Activated CD8-positive, alpha-beta T cell treated with anti-CD3 and anti-CD28 coated beads, Interleukin-2, amount 10 ng/mL, durations not matched to agents 7 days and 5 days (primary cell): ENCODE data around the gene PRIMA1. TPM values are rescaled to one million over a fixed set of nuclear protein-coding genes. Genes with fewer than 3 reads are reported as not detected.

Experiments used
- ATAC-seq: fragments of 150-1000 bp; cut with Tn5 transposase; one replicate; pipeline ENCODE4 v1.10.0; 2021; ENCODE audit warnings: moderate library complexity
- CTCF ChIA-PET: fragments of 350-600 bp; sonication (Branson Sonifier 250); formaldehyde crosslinking; loops from one replicate; lab custom pipeline; 2021; ENCODE audit warnings: antibody characterized with exemption; lab: Charles Lee
- POLR2A ChIA-PET: fragments of 350-600 bp; sonication (Branson Sonifier 250); formaldehyde crosslinking; loops from one replicate; lab custom pipeline; 2021; ENCODE audit warnings: antibody characterized with exemption; lab: Charles Lee
- DNase-seq: peaks from one replicate; pipeline ENCODE4 v3.0.0-alpha.2; 2020
- H3K27ac Mint-ChIP-seq: one replicate; pipeline ENCODE4 v1.8.0; 2021; ENCODE audit warnings: mild to moderate bottlenecking, mixed read lengths
- H3K27me3 Mint-ChIP-seq: one replicate; pipeline ENCODE4 v1.8.0; 2021; ENCODE audit warnings: low read depth, mixed read lengths
- H3K36me3 Mint-ChIP-seq: one replicate; pipeline ENCODE4 v1.8.0; 2021; ENCODE audit warnings: low read depth, mixed read lengths
- H3K4me1 Mint-ChIP-seq: one replicate; pipeline ENCODE4 v1.8.0; 2021; ENCODE audit warnings: low read depth, mixed read lengths
- H3K4me3 Mint-ChIP-seq: one replicate; pipeline ENCODE4 v1.8.0; 2021; ENCODE audit warnings: mild to moderate bottlenecking, mixed read lengths
- H3K9me3 Mint-ChIP-seq: one replicate; pipeline ENCODE4 v1.8.0; 2022; ENCODE audit warnings: mixed read lengths; ENCODE audit not compliant: insufficient read depth
- total RNA-seq, 2 experiments: library from RNA; stranded (reverse); gene quantifications; one replicate each; pipeline ENCODE4 v1.2.3, GENCODE V29; 2021

The PRIMA1 gene
- total RNA-seq, 2 experiments from 2014 or later = not detected

DNA sequence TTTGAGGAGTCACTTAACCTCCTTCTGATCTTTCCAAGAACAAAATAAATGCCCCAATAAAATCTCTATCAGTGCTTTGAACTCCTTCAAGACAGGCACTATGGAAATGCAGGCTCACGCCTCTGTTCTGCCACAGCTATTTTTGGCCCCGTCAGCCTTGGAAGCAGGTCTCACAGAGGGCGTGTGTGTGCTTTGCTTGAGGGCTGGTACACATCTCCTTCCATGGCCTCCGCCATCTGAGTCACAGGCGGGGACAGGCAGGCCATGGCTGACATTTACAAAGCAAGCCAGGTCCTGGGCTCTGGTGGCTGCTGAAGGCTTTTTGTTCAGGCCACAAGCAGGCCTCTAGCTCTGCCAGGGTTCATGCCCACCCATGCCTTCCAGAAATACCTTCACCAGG, 16.0 kb downstream of the PRIMA1 start:
- Mint-ChIP-seq H3K36me3 (no peaks in the 10 kb centered on the region), H3K27me3 (no peaks in the 10 kb centered on the region), H3K9me3 (no peaks in the 10 kb centered on the region), H3K4me3 (no peak overlapping the region), H3K4me1 (no peaks in the 10 kb centered on the region), H3K27ac (no peak overlapping the region)
- DNase-seq = no peak
- ATAC-seq = no peak
- ChIA-PET POLR2A (no interaction called here), CTCF (no interaction called here)

DNA sequence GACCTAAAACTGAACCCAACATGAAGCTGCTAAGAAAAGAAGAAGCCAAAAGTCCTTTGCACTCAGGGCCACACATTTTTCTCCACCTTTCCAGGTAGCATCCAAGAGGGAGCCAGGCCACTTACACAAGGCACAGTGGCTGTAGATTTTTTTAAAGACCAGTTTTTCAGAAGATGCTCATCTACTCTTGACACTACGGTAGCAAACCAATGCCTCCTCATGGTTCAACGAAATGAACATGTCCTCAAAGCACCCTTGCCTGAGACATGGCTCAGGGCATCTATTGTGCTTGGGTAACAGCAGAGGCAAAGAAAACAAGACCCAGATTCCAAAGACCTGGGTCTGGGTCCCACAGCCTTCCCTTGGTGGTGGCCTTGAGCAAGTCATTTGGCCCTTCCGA, 22.3 kb downstream of the PRIMA1 start:
- H3K9me3 Mint-ChIP-seq = no peaks in the 10 kb centered on the region
- ChIA-PET CTCF (no interaction called here), POLR2A (no interaction called here)
- no peaks in the 10 kb centered on the region for H3K36me3 Mint-ChIP-seq
- ATAC-seq = no peak
- no peak overlapping the region for H3K27ac Mint-ChIP-seq
- peaks cover 4% of the 10 kb centered on the region for H3K27me3 Mint-ChIP-seq
- H3K4me3 Mint-ChIP-seq = no peak overlapping the region
- no peaks in the 10 kb centered on the region for H3K4me1 Mint-ChIP-seq
- no peak for DNase-seq

DNA sequence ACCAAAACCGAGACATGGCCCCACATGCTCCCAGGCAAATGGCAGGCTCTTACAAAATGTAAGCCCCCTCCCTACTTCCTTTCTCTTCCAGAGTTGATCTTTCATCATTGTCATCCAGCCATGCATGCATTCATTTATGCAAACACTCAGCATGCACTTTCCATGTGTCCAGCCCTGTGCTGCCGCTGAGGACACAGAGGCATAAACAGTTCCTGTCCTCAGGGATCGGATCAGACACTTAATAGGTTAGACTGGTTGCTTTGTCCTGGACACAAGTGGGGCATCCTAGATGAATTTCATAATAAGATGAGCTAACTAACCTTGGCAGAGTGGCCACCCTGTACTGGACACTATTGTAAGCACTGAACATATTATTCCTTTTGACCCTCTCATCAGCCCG, 23.1 kb downstream of the PRIMA1 start:
- H3K27ac Mint-ChIP-seq = no peak overlapping the region
- POLR2A ChIA-PET = no interaction called here
- no peaks in the 10 kb centered on the region for H3K4me1 Mint-ChIP-seq
- no peaks in the 10 kb centered on the region for H3K9me3 Mint-ChIP-seq
- H3K4me3 Mint-ChIP-seq = no peak overlapping the region
- ATAC-seq = no peak
- CTCF ChIA-PET = no interaction called here
- no peak for DNase-seq
- H3K27me3 Mint-ChIP-seq = peaks cover 10% of the 10 kb centered on the region
- H3K36me3 Mint-ChIP-seq = no peaks in the 10 kb centered on the region

DNA sequence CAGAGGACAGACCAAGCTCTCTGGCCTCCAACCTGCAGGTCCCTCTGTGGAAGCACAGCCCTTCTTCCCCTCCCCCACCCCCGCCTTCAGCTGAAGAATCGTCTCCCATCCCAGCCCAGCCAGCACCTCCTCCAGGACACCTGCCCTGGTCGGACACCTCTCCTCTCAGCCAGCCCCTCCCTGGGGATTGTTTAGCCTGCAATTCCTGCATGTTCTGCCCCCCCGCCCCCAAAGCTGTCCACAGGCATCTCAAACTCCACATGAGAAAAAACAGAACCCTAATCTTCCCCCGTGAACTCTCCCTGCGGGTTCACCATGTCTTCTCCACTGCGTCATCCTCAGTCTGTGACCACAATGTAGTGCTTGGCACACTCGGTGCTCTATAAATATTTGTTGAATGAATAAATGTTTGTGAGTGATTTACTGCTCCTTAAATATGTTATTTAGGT, 24.1 kb downstream of the PRIMA1 start:
- Mint-ChIP-seq H3K4me3 (no peak overlapping the region), H3K9me3 (no peaks in the 10 kb centered on the region), H3K4me1 (no peaks in the 10 kb centered on the region), H3K27me3 (peaks cover 15% of the 10 kb centered on the region), H3K36me3 (no peaks in the 10 kb centered on the region), H3K27ac (no peak overlapping the region)
- POLR2A ChIA-PET = interaction anchor here (0.6 kb wide), 1 partner anchor 35 kb away, joined by 3 read pairs; no protein-coding TSS in a partner anchor
- ATAC-seq (no peak), DNase-seq (no peak)
- CTCF ChIA-PET = no interaction called here

DNA sequence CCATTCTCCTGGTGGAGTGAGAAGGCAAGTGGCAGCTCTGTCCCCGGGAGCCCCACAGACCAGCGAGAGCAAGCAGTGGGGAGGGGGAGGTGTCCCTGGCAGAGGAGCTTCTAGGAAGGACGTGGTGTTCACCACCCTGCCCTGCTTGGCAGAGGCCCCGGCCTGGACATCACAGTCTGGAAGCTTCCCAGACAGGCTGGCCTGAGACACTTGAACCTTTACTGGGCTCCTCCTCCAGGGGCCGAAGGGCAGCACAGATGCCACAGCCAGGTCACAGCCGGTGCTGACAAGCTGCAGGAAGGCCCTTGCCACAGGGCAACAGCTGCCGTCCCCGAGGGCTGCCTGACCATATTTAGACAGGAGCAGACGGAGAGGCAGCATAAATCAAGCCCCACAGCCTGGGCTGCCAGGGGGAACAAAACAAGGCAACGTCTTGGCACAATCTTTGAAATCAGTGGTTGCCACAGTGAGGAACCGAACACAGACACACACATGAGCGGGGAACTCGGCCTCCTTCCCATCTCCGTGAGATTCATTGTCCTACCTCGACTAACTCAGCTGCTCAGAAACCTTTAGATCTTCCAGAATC, 28.5 kb downstream of the PRIMA1 start:
- Mint-ChIP-seq H3K4me3 (no peak overlapping the region), H3K36me3 (no peaks in the 10 kb centered on the region), H3K27me3 (peaks cover 20% of the 10 kb centered on the region), H3K27ac (no peak overlapping the region), H3K4me1 (no peaks in the 10 kb centered on the region), H3K9me3 (no peaks in the 10 kb centered on the region)
- ATAC-seq (no peak), DNase-seq (no peak)
- POLR2A ChIA-PET = no interaction called here
- CTCF ChIA-PET = no interaction called here

DNA sequence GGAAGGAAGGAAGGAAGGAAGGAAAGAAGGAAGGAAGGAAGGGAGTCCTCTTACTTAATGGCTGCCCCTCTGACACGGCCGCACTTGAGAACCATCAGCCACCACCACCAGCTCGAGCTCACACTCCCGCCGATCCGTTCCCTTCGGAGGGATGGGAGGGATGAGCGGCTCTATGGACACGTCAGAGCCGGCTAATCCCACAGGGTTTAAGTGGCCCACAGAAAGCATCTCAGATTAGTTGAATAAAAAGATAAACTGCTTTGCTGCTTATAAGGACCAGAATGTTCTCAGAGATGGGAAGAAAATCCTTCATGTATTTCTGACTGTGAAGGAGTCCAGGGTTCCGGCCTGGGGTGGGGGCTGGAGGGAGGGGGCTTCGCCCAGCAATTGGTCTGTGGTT, 31.1 kb downstream of the PRIMA1 start:
- H3K27ac Mint-ChIP-seq = no peak overlapping the region
- no peaks in the 10 kb centered on the region for H3K4me1 Mint-ChIP-seq
- H3K9me3 Mint-ChIP-seq = no peaks in the 10 kb centered on the region
- H3K36me3 Mint-ChIP-seq = no peaks in the 10 kb centered on the region
- H3K4me3 Mint-ChIP-seq = no peak overlapping the region
- H3K27me3 Mint-ChIP-seq = peaks cover 20% of the 10 kb centered on the region
- ATAC-seq (no peak), DNase-seq (no peak)
- CTCF ChIA-PET = no interaction called here
- POLR2A ChIA-PET = no interaction called here

DNA sequence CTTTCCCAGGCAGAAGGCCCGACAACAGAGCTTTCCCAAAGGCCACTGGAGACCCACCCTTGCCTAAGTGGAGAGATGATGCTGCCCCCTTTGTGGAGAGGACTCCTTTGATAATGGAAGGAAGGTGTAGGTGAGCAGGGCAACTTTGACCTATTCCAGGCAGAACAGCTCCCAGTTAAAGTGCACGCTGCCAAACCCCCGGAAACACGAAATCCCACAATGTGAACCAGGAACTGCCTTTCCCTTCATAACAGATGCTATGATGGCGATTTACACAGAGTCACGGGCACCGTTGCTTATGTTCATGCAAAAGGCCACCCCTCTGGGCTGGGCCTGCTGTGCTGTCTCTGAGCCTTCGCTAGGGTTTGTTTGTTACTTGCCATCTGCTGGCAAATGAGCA, 34.6 kb downstream of the PRIMA1 start:
- DNase-seq (no peak), ATAC-seq (no peak)
- Mint-ChIP-seq H3K9me3 (no peaks in the 10 kb centered on the region), H3K27ac (no peak overlapping the region), H3K27me3 (no peaks in the 10 kb centered on the region), H3K4me3 (no peak overlapping the region), H3K4me1 (no peaks in the 10 kb centered on the region), H3K36me3 (no peaks in the 10 kb centered on the region)
- POLR2A ChIA-PET = no interaction called here
- CTCF ChIA-PET = no interaction called here

DNA sequence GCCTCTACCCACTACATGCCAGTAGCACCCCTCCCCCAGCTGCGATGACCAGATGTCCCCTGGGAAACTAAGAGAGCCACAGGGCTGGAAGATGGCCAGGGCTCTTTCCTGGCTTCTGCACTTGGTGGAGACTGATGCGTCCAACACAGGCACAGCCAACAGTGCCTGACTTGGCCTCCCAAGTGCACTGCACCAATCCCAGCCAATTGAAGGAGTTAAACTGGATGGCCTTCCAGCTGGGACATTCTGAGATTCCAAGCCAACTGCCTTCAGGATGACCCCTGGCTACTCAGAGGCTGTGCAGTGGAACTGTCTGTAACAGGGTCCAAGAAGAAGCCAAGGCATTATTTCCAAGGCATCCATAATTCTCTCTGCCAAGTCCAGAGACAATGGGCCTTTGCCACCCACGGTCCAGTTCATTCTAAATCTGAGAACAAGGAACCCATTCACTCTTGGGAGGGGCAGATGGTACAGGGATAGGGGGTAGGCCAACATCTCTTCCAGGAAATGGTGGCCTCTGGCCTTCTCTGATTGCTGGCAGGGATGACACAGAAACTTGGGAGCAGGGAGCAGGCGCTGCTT, 35.2 kb downstream of the PRIMA1 start:
- DNase-seq (no peak), ATAC-seq (no peak)
- no peak overlapping the region for H3K4me3 Mint-ChIP-seq
- POLR2A ChIA-PET = no interaction called here
- H3K27ac Mint-ChIP-seq = no peak overlapping the region
- no peaks in the 10 kb centered on the region for H3K36me3 Mint-ChIP-seq
- no peaks in the 10 kb centered on the region for H3K4me1 Mint-ChIP-seq
- no peaks in the 10 kb centered on the region for H3K9me3 Mint-ChIP-seq
- H3K27me3 Mint-ChIP-seq = no peaks in the 10 kb centered on the region
- CTCF ChIA-PET = no interaction called here

DNA sequence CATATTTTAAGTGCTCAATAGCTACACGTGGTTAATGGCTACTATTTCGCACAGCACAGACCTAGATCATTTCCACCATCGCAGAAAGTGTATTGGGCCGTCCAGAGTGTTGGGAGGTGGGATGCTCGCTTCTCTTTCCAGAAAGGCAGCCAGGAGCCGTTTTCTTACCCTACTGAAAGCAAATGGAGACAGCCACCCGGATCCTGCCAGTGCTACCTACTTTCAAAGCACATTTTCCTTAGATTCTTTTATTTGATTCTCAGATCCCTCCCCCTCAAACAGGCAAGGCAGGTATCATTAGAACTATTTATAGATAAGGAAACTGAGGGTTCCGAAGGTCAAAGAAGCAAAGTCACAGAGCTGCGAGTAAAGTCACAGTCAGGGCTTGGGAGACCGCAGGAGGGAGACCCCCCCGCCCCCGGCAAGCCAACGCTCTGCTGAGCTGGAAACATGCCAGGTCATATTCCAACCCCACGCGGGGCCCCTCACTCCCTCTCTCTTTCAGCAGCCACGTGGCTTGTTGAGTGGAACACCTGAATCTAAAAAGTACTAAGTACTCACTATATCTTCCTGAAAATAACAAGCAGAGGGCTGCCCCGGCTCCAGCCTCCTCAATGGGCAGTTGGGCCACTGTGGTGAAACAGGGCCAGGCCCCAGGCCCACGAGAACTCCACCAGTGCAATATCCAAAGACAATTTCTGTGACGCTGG, 36.2 kb downstream of the PRIMA1 start:
- CTCF ChIA-PET = no interaction called here
- ATAC-seq (no peak), DNase-seq (no peak)
- Mint-ChIP-seq H3K27ac (no peak overlapping the region), H3K27me3 (no peaks in the 10 kb centered on the region), H3K4me3 (no peak overlapping the region), H3K36me3 (no peaks in the 10 kb centered on the region), H3K9me3 (no peaks in the 10 kb centered on the region), H3K4me1 (no peaks in the 10 kb centered on the region)
- POLR2A ChIA-PET = no interaction called here

DNA sequence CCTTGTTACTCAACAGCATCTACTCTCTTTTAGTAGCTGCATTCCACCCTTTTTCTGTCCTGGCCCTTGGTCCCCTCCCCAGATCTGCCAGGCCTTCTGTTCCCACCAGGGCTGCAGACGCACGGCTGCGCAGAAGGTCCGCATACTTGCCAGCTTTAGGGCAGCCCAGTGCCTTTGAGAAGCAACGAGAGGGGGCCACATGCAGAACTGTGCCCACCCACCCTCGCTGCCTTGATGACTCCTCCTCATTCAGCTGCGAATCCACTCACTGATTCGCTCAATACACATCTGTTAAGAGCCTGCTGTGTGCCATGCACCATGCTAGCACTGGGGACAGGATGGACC, 39.2 kb downstream of the PRIMA1 start:
- no peaks in the 10 kb centered on the region for H3K27me3 Mint-ChIP-seq
- H3K4me3 Mint-ChIP-seq = no peak overlapping the region
- H3K36me3 Mint-ChIP-seq = no peaks in the 10 kb centered on the region
- POLR2A ChIA-PET = no interaction called here
- ATAC-seq = no peak
- H3K27ac Mint-ChIP-seq = no peak overlapping the region
- no peaks in the 10 kb centered on the region for H3K4me1 Mint-ChIP-seq
- CTCF ChIA-PET = no interaction called here
- DNase-seq = no peak
- H3K9me3 Mint-ChIP-seq = no peaks in the 10 kb centered on the region

DNA sequence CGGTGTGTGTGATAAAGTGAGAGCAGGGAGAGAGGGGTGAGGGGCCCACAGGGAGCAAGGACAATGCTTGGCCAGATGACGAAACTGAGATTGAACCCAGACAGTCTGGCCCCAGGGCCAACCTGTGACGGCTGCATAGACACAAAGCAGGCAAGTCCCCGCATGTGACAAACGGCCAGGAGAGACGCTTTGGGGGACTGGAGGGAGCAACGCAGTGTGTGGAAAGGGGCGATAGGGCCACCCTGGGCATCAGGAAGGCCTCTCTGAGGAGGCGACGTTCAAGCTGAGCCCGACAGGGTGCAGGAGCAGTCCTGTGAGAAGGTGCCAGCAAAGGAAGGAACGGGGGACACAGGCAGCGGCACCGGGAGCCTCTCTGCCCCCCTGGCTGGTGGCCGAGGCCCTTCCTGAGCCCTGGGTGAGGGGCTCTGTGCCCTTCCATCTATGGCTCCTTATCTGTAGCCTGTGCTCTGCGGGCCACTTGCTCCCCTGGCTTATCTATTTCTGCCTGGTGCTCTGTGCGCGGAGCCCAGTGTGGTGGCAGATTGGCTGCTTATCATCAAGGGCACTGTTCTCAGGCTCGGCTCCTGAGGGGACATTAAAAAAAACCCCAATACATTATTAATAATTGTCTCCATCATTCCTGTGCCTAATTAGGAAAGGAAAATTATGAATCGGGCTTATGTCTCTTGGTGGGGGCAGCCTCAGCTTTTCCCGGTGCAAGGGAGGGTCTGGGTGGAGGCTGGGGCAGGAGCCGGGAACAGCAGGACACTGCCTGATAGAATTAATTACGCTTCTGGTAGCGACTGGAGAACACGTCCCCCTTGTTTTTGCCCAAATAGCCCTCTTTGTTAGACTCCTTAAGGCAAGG, 39.8 kb downstream of the PRIMA1 start:
- ChIA-PET CTCF (no interaction called here), POLR2A (no interaction called here)
- Mint-ChIP-seq H3K9me3 (no peaks in the 10 kb centered on the region), H3K4me1 (no peaks in the 10 kb centered on the region), H3K27me3 (no peaks in the 10 kb centered on the region), H3K27ac (no peak overlapping the region), H3K36me3 (no peaks in the 10 kb centered on the region), H3K4me3 (no peak overlapping the region)
- DNase-seq (no peak), ATAC-seq (no peak)

DNA sequence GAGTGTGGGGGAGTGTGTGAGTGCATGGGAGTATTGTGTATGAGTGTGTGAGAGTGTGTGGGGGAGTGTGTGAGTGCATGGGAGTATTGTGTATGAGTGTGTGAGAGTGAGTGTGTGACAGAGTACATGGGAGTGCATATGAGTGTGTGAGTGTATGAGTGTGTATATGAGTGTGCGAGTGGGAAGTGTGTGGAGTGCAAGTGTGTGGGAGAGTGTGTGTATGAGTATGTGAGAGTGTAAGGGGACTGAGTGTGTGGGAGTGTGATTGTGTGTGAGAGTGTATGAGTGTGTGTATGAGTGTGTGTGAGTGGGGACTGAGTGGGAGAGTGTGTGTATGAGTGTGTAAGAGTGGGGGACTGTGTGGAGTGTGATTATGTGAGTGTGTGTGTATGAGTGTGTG, 40.7 kb downstream of the PRIMA1 start:
- Mint-ChIP-seq H3K27ac (no peak overlapping the region), H3K4me3 (no peak overlapping the region), H3K9me3 (no peaks in the 10 kb centered on the region), H3K27me3 (no peaks in the 10 kb centered on the region), H3K36me3 (no peaks in the 10 kb centered on the region), H3K4me1 (no peaks in the 10 kb centered on the region)
- POLR2A ChIA-PET = no interaction called here
- ATAC-seq (no peak), DNase-seq (no peak)
- CTCF ChIA-PET = no interaction called here
